A549 (cell line): ENCODE measurements around the gene PRPF8. TPM values are rescaled to one million over a fixed set of nuclear protein-coding genes. Genes with fewer than 3 reads are reported as not detected.

Source experiments
- ATOH8 ChIP-seq: fragments of 250-450 bp; sonication (Bioruptor Pico); IDR thresholded peaks from 2 replicates; pipeline ENCODE4 v1.5.0; 2020; ENCODE audit warnings: low read depth, mild to moderate bottlenecking, moderate library complexity
- BCL3 ChIP-seq: fragments of >200 bp; sonication (Bioruptor Twin); formaldehyde crosslinking; IDR thresholded peaks from 3 replicates; pipeline ENCODE4 v1.6.1; 2016
- BHLHE40 ChIP-seq: IDR thresholded peaks from 2 replicates; pipeline ENCODE4 v1.6.1; 2012; ENCODE audit warnings: low read depth, low read length, inconsistent platforms
- CBX2 ChIP-seq: fragments of 200-600 bp; sonication (generic); IDR thresholded peaks from 2 replicates; pipeline ENCODE4 v1.6.1; 2016; ENCODE audit warnings: low read depth, mild to moderate bottlenecking, borderline replicate concordance
- CHD2 ChIP-seq: fragments of 150-350 bp; IDR thresholded peaks from 2 replicates; pipeline ENCODE4 v1.6.1; 2014; ENCODE audit warnings: low read length; ENCODE audit not compliant: partially characterized antibody
- CHD4 ChIP-seq: fragments of 200-600 bp; sonication (generic); IDR thresholded peaks from 2 replicates; pipeline ENCODE4 v1.6.1; 2016; ENCODE audit warnings: antibody characterized with exemption, mild to moderate bottlenecking, borderline replicate concordance
- EHF ChIP-seq: fragments of 250-450 bp; sonication (Bioruptor Pico); IDR thresholded peaks from 2 replicates; pipeline ENCODE4 v1.5.0; 2020; ENCODE audit warnings: mild to moderate bottlenecking
- EHMT2 ChIP-seq: fragments of 200-600 bp; sonication (generic); IDR thresholded peaks from 2 replicates; pipeline ENCODE4 v1.6.1; 2016; ENCODE audit warnings: antibody characterized with exemption, low read depth, mild to moderate bottlenecking, moderate library complexity
- ESRRA ChIP-seq: fragments of 150-350 bp; IDR thresholded peaks from 2 replicates; pipeline ENCODE4 v1.6.1; 2014; ENCODE audit warnings: mild to moderate bottlenecking, low read length, borderline replicate concordance
- GATA3 ChIP-seq: IDR thresholded peaks from 2 replicates; pipeline ENCODE4 v1.6.1; 2012; ENCODE audit warnings: borderline replicate concordance
- HDAC2 ChIP-seq: fragments of 200-600 bp; sonication (generic); IDR thresholded peaks from 2 replicates; pipeline ENCODE4 v1.6.1; 2016
- HOXA7 ChIP-seq: fragments of 250-450 bp; sonication (Bioruptor Pico); IDR thresholded peaks from 2 replicates; pipeline ENCODE4 v1.5.0; 2020; ENCODE audit warnings: mild to moderate bottlenecking, moderate library complexity
- HOXB5 ChIP-seq: fragments of 250-450 bp; sonication (Bioruptor Pico); IDR thresholded peaks from 2 replicates; pipeline ENCODE4 v1.5.0; 2020; ENCODE audit warnings: mild to moderate bottlenecking, moderate library complexity
- JUN ChIP-seq, 2 experiments: fragments of >200 bp; sonication (Bioruptor Twin); formaldehyde crosslinking; IDR thresholded peaks; 2 replicates in 1 of 2; 3 replicates in 1 of 2; pipeline ENCODE4 v1.6.1; 2016 to 2017
- KDM1A ChIP-seq: fragments of 200-600 bp; sonication (generic); IDR thresholded peaks from 2 replicates; pipeline ENCODE4 v1.6.1; 2016; ENCODE audit warnings: low read depth, mild to moderate bottlenecking
- MAFK ChIP-seq: fragments of 450-650 bp; IDR thresholded peaks from 2 replicates; pipeline ENCODE4 v1.6.1; 2014; ENCODE audit not compliant: partially characterized antibody
- MAZ ChIP-seq: fragments of 150-350 bp; IDR thresholded peaks from 2 replicates; pipeline ENCODE4 v1.6.1; 2014; ENCODE audit warnings: antibody characterized with exemption, low read depth, low read length, borderline replicate concordance
- NFE2L2 ChIP-seq: fragments of 150-350 bp; conservative IDR thresholded peaks from 2 replicates; pipeline ENCODE4 v1.6.1; 2014; ENCODE audit warnings: low read length
- NPAS2 ChIP-seq: fragments of 250-450 bp; sonication (Bioruptor Pico); IDR thresholded peaks from 2 replicates; pipeline ENCODE4 v1.8.0; 2022; ENCODE audit warnings: mild to moderate bottlenecking, moderate library complexity, borderline replicate concordance
- NR3C1 ChIP-seq: fragments of >200 bp; sonication (Bioruptor Twin); formaldehyde crosslinking; IDR thresholded peaks from 3 replicates; pipeline ENCODE4 v1.6.1; 2017
- PHF8 ChIP-seq: fragments of 200-600 bp; sonication (generic); IDR thresholded peaks from 2 replicates; pipeline ENCODE4 v1.6.1; 2016; ENCODE audit warnings: low read depth, mild to moderate bottlenecking, antibody characterized with exemption, moderate library complexity, borderline replicate concordance
- POLR2A ChIP-seq: IDR thresholded peaks from 2 replicates; pipeline ENCODE4 v1.6.1; 2012; ENCODE audit warnings: mild to moderate bottlenecking, low read length
- POLR2AphosphoS2 ChIP-seq: conservative IDR thresholded peaks from 2 replicates; pipeline ENCODE4 v1.6.1; 2012; ENCODE audit warnings: low read length, improper control_type of control experiment, inconsistent platforms
- RAD21 ChIP-seq, 2 experiments: fragments of >200 bp in 1 of 2; sonication (Bioruptor Twin) in 1 of 2; formaldehyde crosslinking in 1 of 2; IDR thresholded peaks in 1 of 2; conservative IDR thresholded peaks in 1 of 2; 2 replicates in 1 of 2; 3 replicates in 1 of 2; pipeline ENCODE4 v1.6.1; 2012 to 2018; ENCODE audit warnings: inconsistent platforms in 1 of 2
- RARB ChIP-seq: fragments of 250-450 bp; sonication (Bioruptor Pico); IDR thresholded peaks from 2 replicates; pipeline ENCODE4 v1.8.0; 2021; ENCODE audit warnings: mild to moderate bottlenecking, moderate library complexity
- RCOR1 ChIP-seq: fragments of 150-350 bp; IDR thresholded peaks from 2 replicates; pipeline ENCODE4 v1.6.1; 2014; ENCODE audit warnings: antibody characterized with exemption, low read length, low read depth
- REST ChIP-seq: fragments of 200-600 bp; sonication (generic); IDR thresholded peaks from 2 replicates; pipeline ENCODE4 v1.6.1; 2016; ENCODE audit warnings: antibody characterized with exemption, mild to moderate bottlenecking, moderate library complexity
- RFX5 ChIP-seq: fragments of 450-650 bp; IDR thresholded peaks from 2 replicates; pipeline ENCODE4 v1.7.1; 2014; ENCODE audit warnings: antibody characterized with exemption, mild to moderate bottlenecking, moderate library complexity
- SMC3 ChIP-seq: fragments of >200 bp; sonication (Bioruptor Twin); formaldehyde crosslinking; IDR thresholded peaks from 3 replicates; pipeline ENCODE4 v1.6.1; 2018; ENCODE audit warnings: inconsistent platforms
- TFCP2L1 ChIP-seq: fragments of 250-450 bp; sonication (Bioruptor Pico); IDR thresholded peaks from 2 replicates; pipeline ENCODE4 v1.5.0; 2021; ENCODE audit warnings: mild to moderate bottlenecking
- TP53 ChIP-seq: fragments of 250-450 bp; sonication (Bioruptor Pico); IDR thresholded peaks from 2 replicates; pipeline ENCODE4 v1.5.0; 2021; ENCODE audit warnings: mild to moderate bottlenecking, moderate library complexity
- ZC3H11A ChIP-seq: fragments of 450-650 bp; IDR thresholded peaks from 2 replicates; pipeline ENCODE4 v1.6.1; 2014; ENCODE audit warnings: antibody characterized with exemption, mild to moderate bottlenecking
- ZFP36 ChIP-seq: fragments of 450-650 bp; IDR thresholded peaks from 2 replicates; pipeline ENCODE4 v1.6.1; 2014; ENCODE audit warnings: borderline replicate concordance; ENCODE audit not compliant: partially characterized antibody
- ZSCAN20 ChIP-seq: fragments of 250-450 bp; sonication (Bioruptor Pico); IDR thresholded peaks from 2 replicates; pipeline ENCODE4 v1.8.0; 2022; ENCODE audit warnings: mild to moderate bottlenecking, moderate library complexity
- polyA plus RNA-seq, 4 experiments: library from polyadenylated mRNA; depleted of rRNA in 3 of 4; stranded (reverse); fragments of >200 nt; fragmentation: RNase III in 1 of 4; extraction: RNeasy Plus Mini Kit Qiagen cat#74134 plus additional on column Dnase treatment in 1 of 4; gene quantifications; 2 replicates in 3 of 4; 3 replicates in 1 of 4; pipeline ENCODE4 v1.2.3, GENCODE V29; 2011 to 2017
- TF ChIP-seq, protein P1 (sequence below): fragments of 250-450 bp; sonication (Bioruptor Pico); IDR thresholded peaks from 2 replicates; pipeline ENCODE4 v1.5.0; 2021; ENCODE audit warnings: mild to moderate bottlenecking, moderate library complexity, borderline replicate concordance
- TF ChIP-seq, protein P2 (sequence below): IDR thresholded peaks from 2 replicates; pipeline ENCODE4 v1.6.1; 2012
- TF ChIP-seq, protein P3 (sequence below): IDR thresholded peaks from 2 replicates; pipeline ENCODE4 v1.6.1; 2012; ENCODE audit warnings: low read depth, borderline replicate concordance

The PRPF8 gene
- polyA plus RNA-seq, 2 of the 4 experiments (the other 2 are of a cell fraction), result 234 to 263 TPM

GRCh38 chr17:1714427-1714979 lies 29.8 kb upstream of the PRPF8 start (continued):
- TF ChIP-seq, protein P1, sequence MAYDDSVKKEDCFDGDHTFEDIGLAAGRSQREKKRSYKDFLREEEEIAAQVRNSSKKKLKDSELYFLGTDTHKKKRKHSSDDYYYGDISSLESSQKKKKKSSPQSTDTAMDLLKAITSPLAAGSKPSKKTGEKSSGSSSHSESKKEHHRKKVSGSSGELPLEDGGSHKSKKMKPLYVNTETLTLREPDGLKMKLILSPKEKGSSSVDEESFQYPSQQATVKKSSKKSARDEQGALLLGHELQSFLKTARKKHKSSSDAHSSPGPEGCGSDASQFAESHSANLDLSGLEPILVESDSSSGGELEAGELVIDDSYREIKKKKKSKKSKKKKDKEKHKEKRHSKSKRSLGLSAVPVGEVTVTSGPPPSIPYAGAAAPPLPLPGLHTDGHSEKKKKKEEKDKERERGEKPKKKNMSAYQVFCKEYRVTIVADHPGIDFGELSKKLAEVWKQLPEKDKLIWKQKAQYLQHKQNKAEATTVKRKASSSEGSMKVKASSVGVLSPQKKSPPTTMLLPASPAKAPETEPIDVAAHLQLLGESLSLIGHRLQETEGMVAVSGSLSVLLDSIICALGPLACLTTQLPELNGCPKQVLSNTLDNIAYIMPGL, result no peak
- TF ChIP-seq HOXB5 (CRISPR knock-in tag) (no peak), TFCP2L1 (peak; percentile 72), SMC3 (no peak), GATA3 (peak; percentile 77), ZC3H11A (no peak), CHD4 (no peak), NR3C1 (no peak), RARB (CRISPR knock-in tag) (no peak), ATOH8 (CRISPR knock-in tag) (no peak), BHLHE40 (no peak), TP53 (CRISPR knock-in tag) (no peak), REST (no peak), KDM1A (no peak), CBX2 (no peak), HOXA7 (CRISPR knock-in tag) (no peak), ZFP36 (no peak), POLR2AphosphoS2 (peak; percentile 91; the same call in 1 of the 2 replicates), RFX5 (no peak), RAD21 (conservative IDR thresholded peaks at IDR 0.05 in 1 of 2, IDR thresholded peaks at IDR 0.05 in 1 of 2) (no peak), NPAS2 (no peak), EHMT2 (no peak), RCOR1 (no peak), JUN (IDR thresholded peaks at IDR 0.05) (peak in 1 of 2 experiments; percentile 57; a peak in 1 of 5 replicates), ZSCAN20 (CRISPR knock-in tag) (no peak), NFE2L2 (peak; percentile 64; the same call in 1 of the 2 replicates), MAFK (peak; percentile 88), HDAC2 (no peak), POLR2A (no peak), MAZ (peak; percentile 20; the same call in 1 of the 2 replicates), EHF (CRISPR knock-in tag) (no peak), ESRRA (no peak), PHF8 (no peak), CHD2 (no peak), BCL3 (no peak)
- TF ChIP-seq, protein P2, sequence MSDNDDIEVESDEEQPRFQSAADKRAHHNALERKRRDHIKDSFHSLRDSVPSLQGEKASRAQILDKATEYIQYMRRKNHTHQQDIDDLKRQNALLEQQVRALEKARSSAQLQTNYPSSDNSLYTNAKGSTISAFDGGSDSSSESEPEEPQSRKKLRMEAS, result peak; percentile 88
- TF ChIP-seq, protein P3, sequence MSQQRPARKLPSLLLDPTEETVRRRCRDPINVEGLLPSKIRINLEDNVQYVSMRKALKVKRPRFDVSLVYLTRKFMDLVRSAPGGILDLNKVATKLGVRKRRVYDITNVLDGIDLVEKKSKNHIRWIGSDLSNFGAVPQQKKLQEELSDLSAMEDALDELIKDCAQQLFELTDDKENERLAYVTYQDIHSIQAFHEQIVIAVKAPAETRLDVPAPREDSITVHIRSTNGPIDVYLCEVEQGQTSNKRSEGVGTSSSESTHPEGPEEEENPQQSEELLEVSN, result no peak
